Lung (tissue), 12 donors: ENCODE results near the gene CORO7. TPM values are rescaled to one million over a fixed set of nuclear protein-coding genes. Genes with fewer than 3 reads are reported as not detected.

Experiments
- ATAC-seq: fragments of 200-7000 bp; cut with Tn5 transposase; one replicate; pipeline ENCODE4 v1.9.1; 2020; ENCODE audit warnings: moderate number of reproducible peaks; ENCODE audit not compliant: insufficient read depth, low FRiP score
- DNase-seq, 3 donors: peaks; one replicate each; pipeline ENCODE4 v3.0.0-alpha.2; 2013 to 2017
- H3K27ac ChIP-seq, 2 donors: one replicate each; pipeline ENCODE4 v1.5.1; 2013; ENCODE audit warnings: mild to moderate bottlenecking in 2 of 2, moderate library complexity in 2 of 2, control low read depth in 1 of 2, inconsistent platforms in 1 of 2, low read depth in 1 of 2, low read length in 1 of 2
- H3K27me3 ChIP-seq, 3 donors: one replicate each; pipeline ENCODE4 v1.5.1; 2013; ENCODE audit warnings: low read length in 2 of 3; ENCODE audit not compliant: control insufficient read depth in 3 of 3, insufficient read depth in 3 of 3
- H3K36me3 ChIP-seq, 4 donors: one replicate each; pipeline ENCODE4 v1.5.1; 2013; ENCODE audit warnings: low read length in 4 of 4, mild to moderate bottlenecking in 1 of 4, moderate library complexity in 1 of 4; ENCODE audit not compliant: control insufficient read depth in 4 of 4, insufficient read depth in 4 of 4
- H3K4me1 ChIP-seq, 5 donors: one replicate each; pipeline ENCODE4 v1.5.1; 2013; ENCODE audit warnings: low read length in 5 of 5, mild to moderate bottlenecking in 2 of 5, moderate library complexity in 1 of 5; ENCODE audit not compliant: control insufficient read depth in 5 of 5, insufficient read depth in 5 of 5
- H3K4me3 ChIP-seq: one replicate; pipeline ENCODE4 v1.5.1; 2013; ENCODE audit warnings: mild to moderate bottlenecking, control low read depth, moderate library complexity
- H3K9ac ChIP-seq, 2 donors: one replicate each; pipeline ENCODE4 v1.5.1; 2013; ENCODE audit warnings: low read length in 2 of 2, control low read depth in 1 of 2; ENCODE audit not compliant: insufficient read depth in 1 of 2
- H3K9me3 ChIP-seq, 4 donors: one replicate each; pipeline ENCODE4 v1.5.1; 2013; ENCODE audit warnings: low read length in 3 of 4, mild to moderate bottlenecking in 1 of 4, moderate library complexity in 1 of 4; ENCODE audit not compliant: control insufficient read depth in 4 of 4, insufficient read depth in 3 of 4
- CTCF ChIP-seq: IDR thresholded peaks from 2 replicates; pipeline ENCODE4 v1.5.1; 2012; ENCODE audit warnings: mild to moderate bottlenecking; ENCODE audit errors: control extremely low read depth, extremely low read depth
- WGBS, 2 donors: extraction: QIAGEN DNeasy Blood & Tissue Kit; methylation state at CpG; one replicate each; pipeline ENCODE4 v1.1.7; 2013; 5-methylcytosine and 5-hydroxymethylcytosine counted together
- polyA plus RNA-seq, 2 donors: library from polyadenylated mRNA; stranded (reverse); fragments of 200-250 nt; gene quantifications; one replicate each; pipeline ENCODE4 v1.2.1, GENCODE V29; 2013
- total RNA-seq, 2 donors: library from RNA; depleted of rRNA in 1 of 2; stranded (reverse); fragments of >200 nt in 1 of 2; gene quantifications; one replicate each; pipeline ENCODE4 v1.2.1, GENCODE V29; 2014 to 2021
- donor health status: control.
- donor health status: control.
- donor health status: Bipolar disorder and iron deficiency.
- donor health status: healthy.
- donor health status: DM: yes; HTN: yes; CAD: no.

The CORO7 gene
- total and polyA plus RNA-seq, 4 donors: 27.8 to 86.2 (median 46.1) TPM

- Histone ChIP-seq H3K27ac (no peak overlapping the region), H3K4me3 (no peak overlapping the region), H3K9ac (no peak overlapping the region), H3K27me3 (no peaks in the 10 kb centered on the region), H3K4me1 (peaks cover 0 to 53% (median 12%) of the 10 kb centered on the region in 5 donors), H3K9me3 (no peaks in the 10 kb centered on the region), H3K36me3 (peaks cover 0 to 28% (median 2%) of the 10 kb centered on the region in 4 donors)
- ATAC-seq (no peak), DNase-seq (peak; percentile 96 to 99 (median 99))
- no peak for TF ChIP-seq CTCF
- 65 to 68% methylated on average over 15 of the region's 15 CpGs for WGBS, 2 donors
Observed at GRCh38 chr16:4410335-4411075, 5.9 kb downstream of the CORO7 start.

DNA sequence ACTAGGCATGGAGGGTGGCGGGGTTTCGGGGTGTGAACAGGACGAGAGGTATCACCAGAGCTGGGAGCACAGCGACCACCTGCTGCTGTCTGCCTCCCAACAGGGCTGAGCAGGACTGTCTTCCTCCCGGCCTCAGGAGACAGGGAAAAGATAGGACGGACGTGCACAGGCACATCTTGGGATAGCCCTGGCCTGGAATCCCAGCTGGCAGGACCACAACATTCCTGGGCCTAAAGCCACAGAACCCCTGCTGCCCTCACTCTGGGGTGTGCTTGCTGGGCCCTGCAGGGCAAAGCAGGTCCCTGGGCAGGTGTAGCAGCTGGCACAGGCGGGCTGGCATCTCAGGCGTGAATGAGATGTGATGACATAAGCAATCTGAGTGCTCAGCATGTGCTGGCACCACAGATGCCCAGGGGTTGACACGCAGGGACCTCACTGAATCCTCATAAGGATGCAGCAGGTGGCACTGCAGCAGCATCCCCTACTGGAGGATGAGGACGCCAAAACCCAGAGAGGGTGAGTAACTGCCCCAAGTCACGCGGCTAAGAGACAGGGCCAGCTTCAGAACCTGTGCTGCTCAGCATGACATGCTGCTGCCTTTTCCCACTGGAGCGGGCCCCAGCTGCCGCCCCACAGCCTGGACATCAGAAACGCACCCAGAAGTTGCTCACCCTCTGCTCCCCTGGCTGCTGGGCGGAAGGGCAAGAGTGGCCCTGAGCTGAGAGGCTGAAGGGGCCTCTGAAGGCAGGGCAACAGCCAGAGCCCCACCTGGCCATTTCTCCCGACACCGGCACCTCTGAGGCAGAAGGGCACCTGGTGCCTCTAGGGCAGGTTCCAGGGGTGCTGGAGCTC is 7.1 kb downstream of the CORO7 start:
- Histone ChIP-seq H3K4me1 (peaks cover 0 to 45% (median 8%) of the 10 kb centered on the region in 5 donors), H3K27me3 (no peaks in the 10 kb centered on the region), H3K27ac (no peak overlapping the region), H3K9me3 (no peaks in the 10 kb centered on the region), H3K9ac (no peak overlapping the region), H3K4me3 (no peak overlapping the region), H3K36me3 (peaks cover 0 to 40% (median 2%) of the 10 kb centered on the region in 4 donors)
- WGBS, 2 donors: 94% methylated on average over 19 of the region's 19 CpGs
- TF ChIP-seq CTCF: no peak
- DNase-seq: no peak
- no peak for ATAC-seq

GRCh38 chr16:4408323-4408690 is 8.1 kb downstream of the CORO7 start:
- ATAC-seq (no peak), DNase-seq (no peak)
- TF ChIP-seq CTCF: no peak
- no peak overlapping the region for H3K4me3 ChIP-seq
- H3K4me1 ChIP-seq: peaks cover 0 to 45% (median 6%) of the 10 kb centered on the region in 5 donors
- H3K9ac ChIP-seq: no peak overlapping the region
- WGBS, 2 donors: 69 to 77% methylated on average over 10 of the region's 10 CpGs
- H3K9me3 ChIP-seq: no peaks in the 10 kb centered on the region
- H3K27me3 ChIP-seq: no peaks in the 10 kb centered on the region
- peaks cover 0 to 43% (median 3%) of the 10 kb centered on the region in 4 donors for H3K36me3 ChIP-seq
- no peak overlapping the region for H3K27ac ChIP-seq
